Measurements from ENCODE around the gene CST3. TPM values are rescaled to one million over a fixed set of nuclear protein-coding genes. Genes with fewer than 3 reads are reported as not detected.

Gene CST3
- total RNA-seq, 2 donors from 2014 or later: 884 to 914 TPM

- H3K4me1 ChIP-seq: peaks cover 0 to 33% of the 10 kb centered on the region in 2 donors
- H3K27me3 ChIP-seq: no peaks in the 10 kb centered on the region
- DNase-seq (ENCODE audit: low spot score): no peak
- no peaks in the 10 kb centered on the region for H3K9me3 ChIP-seq
- H3K27ac ChIP-seq: peak overlapping the region; percentile 71 to 72
- H3K36me3 ChIP-seq: no peaks in the 10 kb centered on the region
- H3K4me3 ChIP-seq: peak overlapping the region in 1 of 2 donors; percentile 33
- no peak for TF ChIP-seq CTCF (IDR thresholded peaks at IDR 0.05)
Observed at GRCh38 chr20:23656372-23656771, 18.6 kb upstream of the CST3 start.

DNA sequence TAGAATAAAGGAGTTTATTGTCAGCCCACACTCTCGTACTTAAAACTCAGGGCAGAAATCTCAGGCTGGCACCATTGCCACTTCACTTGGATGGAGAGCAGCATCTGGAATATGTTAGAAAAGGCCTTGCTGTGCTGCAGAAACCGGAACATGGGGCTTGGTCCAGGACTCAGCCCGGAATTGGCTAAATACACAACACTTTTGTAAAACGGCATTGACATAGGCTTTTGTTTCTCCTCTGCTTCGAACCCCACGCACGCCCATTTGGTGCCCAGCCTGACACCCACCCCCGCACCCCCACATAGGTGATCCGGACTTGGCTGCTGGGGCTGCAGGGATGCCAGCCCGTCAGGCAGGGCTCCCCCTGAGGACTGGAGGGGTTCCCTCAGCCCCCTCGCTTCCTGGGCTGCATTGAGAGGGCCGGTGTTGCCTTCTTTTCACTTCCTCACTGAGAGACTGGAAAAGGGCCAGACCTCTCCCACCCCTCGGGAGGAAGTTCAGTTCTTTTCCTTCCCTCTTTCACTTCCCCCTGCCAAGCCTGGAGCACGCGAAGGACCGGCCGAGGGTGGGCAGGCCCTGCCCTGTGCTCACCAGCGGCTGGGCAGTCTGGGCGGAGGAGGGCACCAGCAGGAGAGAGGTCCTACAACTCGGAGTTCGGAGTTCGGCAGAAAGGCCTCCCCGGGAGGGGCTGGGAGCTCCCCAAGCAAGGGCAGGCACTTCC lies 17.9 kb upstream of the CST3 start:
- peak overlapping the region; percentile 71 to 72 for H3K27ac ChIP-seq

DNA sequence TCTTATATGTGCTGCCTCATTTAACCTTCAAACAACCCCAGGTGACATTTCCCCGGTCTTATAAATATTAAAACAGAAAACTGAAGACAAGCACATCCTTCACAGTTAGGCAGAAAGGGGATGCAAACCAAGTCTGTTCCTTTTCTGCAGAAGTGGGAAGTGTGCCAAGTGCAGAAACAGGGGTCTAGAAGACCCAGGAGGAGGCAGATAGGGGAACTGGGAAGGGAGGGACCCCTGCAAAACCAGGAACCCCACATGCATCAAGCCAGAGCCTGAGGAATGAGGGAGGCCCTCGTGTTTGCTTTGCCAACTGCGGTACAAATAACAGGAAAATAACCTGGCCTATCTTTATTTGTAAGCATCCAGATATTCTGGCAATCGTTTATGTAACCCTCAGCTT lies 17.0 kb upstream of the CST3 start:
- peak; percentile 51 for DNase-seq (ENCODE audit: low spot score)
- H3K27ac ChIP-seq: peak overlapping the region in 1 of 2 donors; percentile 71
- TF ChIP-seq CTCF (IDR thresholded peaks at IDR 0.05): no peak

More for the DNA sequence above, 17.9 kb upstream of the CST3 start:
- Histone ChIP-seq H3K27me3 (no peaks in the 10 kb centered on the region), H3K4me1 (peaks cover 0 to 33% of the 10 kb centered on the region in 2 donors), H3K4me3 (peak overlapping the region in 1 of 2 donors; percentile 33), H3K9me3 (no peaks in the 10 kb centered on the region), H3K36me3 (no peaks in the 10 kb centered on the region)
- DNase-seq (ENCODE audit: low spot score): peak; percentile 73
- no peak for TF ChIP-seq CTCF (IDR thresholded peaks at IDR 0.05)

DNA sequence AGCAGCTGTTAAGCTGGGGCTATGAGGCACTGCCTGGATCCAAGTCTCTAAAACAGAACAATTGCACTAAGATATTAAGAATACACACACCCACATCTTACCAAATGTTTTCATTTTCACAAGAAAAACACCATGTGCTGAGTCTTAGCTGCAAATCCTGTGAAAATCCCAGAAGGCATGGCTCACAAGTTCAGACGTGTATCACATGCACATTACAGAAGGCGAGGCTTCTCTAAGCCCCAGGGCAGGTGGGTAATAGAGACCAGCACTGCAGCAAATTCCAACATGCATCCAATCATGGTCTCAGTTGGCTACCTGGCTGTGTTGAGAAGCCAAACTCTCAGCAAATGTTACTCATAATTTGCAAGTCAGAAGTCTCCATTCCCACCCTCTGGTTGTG lies 16.2 kb upstream of the CST3 start:
- Histone ChIP-seq H3K36me3 (no peaks in the 10 kb centered on the region), H3K9me3 (no peaks in the 10 kb centered on the region), H3K27me3 (no peaks in the 10 kb centered on the region), H3K4me1 (peaks cover 0 to 33% of the 10 kb centered on the region in 2 donors), H3K4me3 (no peak overlapping the region), H3K27ac (peak overlapping the region in 1 of 2 donors; percentile 33)
- DNase-seq (ENCODE audit: low spot score): no peak
- no peak for TF ChIP-seq CTCF (IDR thresholded peaks at IDR 0.05)

More for the DNA sequence above, 17.0 kb upstream of the CST3 start:
- Histone ChIP-seq H3K9me3 (no peaks in the 10 kb centered on the region), H3K4me3 (no peak overlapping the region), H3K27me3 (no peaks in the 10 kb centered on the region), H3K4me1 (peaks cover 0 to 33% of the 10 kb centered on the region in 2 donors), H3K36me3 (no peaks in the 10 kb centered on the region)

DNA sequence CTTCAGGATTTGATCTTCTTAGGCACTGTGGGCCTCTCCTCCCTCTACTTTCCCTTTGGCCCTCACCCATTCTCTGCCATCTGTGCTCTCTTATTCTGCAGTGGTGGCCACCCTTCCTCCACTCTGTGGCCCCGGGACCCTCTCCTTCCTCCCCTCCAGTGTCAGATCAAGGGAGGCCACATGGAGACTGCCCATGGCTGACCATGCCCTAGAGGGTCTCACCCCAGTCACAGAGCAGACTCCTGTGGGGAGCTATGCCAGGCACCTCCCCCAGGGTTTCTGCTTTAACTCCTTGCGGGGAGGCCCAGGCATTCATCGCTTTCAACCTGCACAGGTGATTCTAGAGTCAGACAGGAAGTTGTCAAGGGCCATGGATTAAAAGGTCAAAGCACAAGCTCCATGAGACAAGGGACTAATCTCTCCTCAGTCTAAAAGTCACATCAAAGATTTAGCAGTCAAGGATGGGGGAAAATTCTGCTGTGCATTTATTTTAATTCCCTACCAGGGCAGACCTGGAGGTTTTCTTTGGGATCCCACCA lies 15.7 kb upstream of the CST3 start:
- no peak for DNase-seq (ENCODE audit: low spot score)
- no peak overlapping the region for H3K27ac ChIP-seq
- no peaks in the 10 kb centered on the region for H3K9me3 ChIP-seq
- H3K36me3 ChIP-seq: no peaks in the 10 kb centered on the region
- TF ChIP-seq CTCF (IDR thresholded peaks at IDR 0.05): no peak
- no peaks in the 10 kb centered on the region for H3K27me3 ChIP-seq
- H3K4me1 ChIP-seq: peaks cover 0 to 33% of the 10 kb centered on the region in 2 donors
- no peak overlapping the region for H3K4me3 ChIP-seq

All from right atrium auricular region (tissue), 2 donors.